Stimulated activated naive B cell treated with anti-CD40 and anti-IgM and Interleukin-4, amounts not matched to agents 10 μg/mL and 1 μg/mL and 100 μg/mL, for 72 hours (primary cell): ENCODE results near the gene SRC.
A peak's percentile ranks its signal among the peaks of the same experiment; 100 is the strongest.

Experiments used
- ATAC-seq, 2 donors: fragments of 150-1000 bp; cut with Tn5 transposase; replicated peaks; 2 replicates each; pipeline ENCODE4 v1.10.0; 2021; ENCODE audit warnings: moderate library complexity in 1 of 2
- DNase-seq: peaks from one replicate; pipeline ENCODE4 v3.0.0; 2021
- H3K27ac Mint-ChIP-seq: one replicate; pipeline ENCODE4 v1.8.0; 2022; ENCODE audit warnings: mild to moderate bottlenecking, mixed read lengths
- H3K27me3 Mint-ChIP-seq, 2 donors: one replicate each; pipeline ENCODE4 v1.8.0; 2022; ENCODE audit warnings: mixed read lengths in 2 of 2
- H3K36me3 Mint-ChIP-seq, 2 donors: one replicate each; pipeline ENCODE4 v1.8.0; 2022; ENCODE audit warnings: mixed read lengths in 2 of 2, mild to moderate bottlenecking in 1 of 2
- H3K4me1 Mint-ChIP-seq, 2 donors: one replicate each; pipeline ENCODE4 v1.8.0; 2022; ENCODE audit warnings: mixed read lengths in 2 of 2, mild to moderate bottlenecking in 1 of 2
- H3K4me3 Mint-ChIP-seq, 2 donors: one replicate each; pipeline ENCODE4 v1.8.0; 2022; ENCODE audit warnings: mild to moderate bottlenecking in 2 of 2, mixed read lengths in 2 of 2, moderate library complexity in 1 of 2
- H3K9me3 Mint-ChIP-seq, 2 donors: one replicate each; pipeline ENCODE4 v1.8.0; 2022; ENCODE audit warnings: mixed read lengths in 2 of 2, mild to moderate bottlenecking in 1 of 2

The SRC gene

DNA sequence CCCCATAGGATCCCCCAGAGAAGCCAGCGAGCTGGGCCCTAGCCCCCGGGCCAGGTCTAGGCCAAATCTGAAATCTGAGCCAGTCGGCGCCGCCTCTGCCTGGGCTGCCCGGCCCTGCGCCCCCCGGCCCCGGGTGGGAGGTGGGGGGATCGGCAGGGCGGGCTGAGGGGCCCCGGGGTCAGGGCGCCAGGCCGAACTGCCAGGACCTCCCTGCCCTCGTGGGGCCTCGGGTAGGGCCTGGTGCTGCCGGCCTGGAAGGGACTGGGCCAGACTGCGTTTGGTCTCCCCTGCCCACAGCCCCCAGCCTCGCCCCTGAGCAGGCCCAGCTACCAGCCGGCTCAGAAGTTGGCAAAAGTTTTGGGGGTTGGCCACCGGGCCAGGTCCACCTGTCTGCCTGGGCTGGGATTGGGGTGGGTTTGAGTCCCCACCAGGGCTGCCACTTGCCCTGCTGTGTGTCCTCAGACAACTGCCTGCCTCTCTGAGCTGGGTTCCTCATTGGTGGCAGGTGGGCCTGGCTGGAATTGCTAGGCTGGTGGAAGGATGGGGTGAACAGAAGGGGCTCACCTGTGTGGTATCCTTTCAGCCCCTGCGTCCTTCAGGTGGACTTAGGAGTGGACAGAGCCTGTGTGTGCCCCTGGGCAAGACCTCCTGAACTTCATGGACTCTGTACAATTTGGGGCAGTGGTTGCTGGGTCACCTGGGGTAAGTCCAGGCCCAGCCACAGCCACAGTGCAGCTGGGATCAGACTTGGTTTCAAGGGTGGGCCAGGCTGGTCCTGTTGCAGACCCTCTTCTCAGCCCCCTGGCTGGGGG is 801 bp downstream of the SRC start:
- Mint-ChIP-seq H3K9me3 (no peaks in the 10 kb centered on the region), H3K27ac (peak overlapping the region; percentile 96), H3K27me3 (no peaks in the 10 kb centered on the region), H3K4me1 (peaks cover 75 to 82% of the 10 kb centered on the region in 2 donors), H3K36me3 (peaks cover 32 to 47% of the 10 kb centered on the region in 2 donors), H3K4me3 (peak overlapping the region; percentile 76 to 81)
- DNase-seq (no peak), ATAC-seq (peak in 1 of 2 donors; percentile 4)

DNA sequence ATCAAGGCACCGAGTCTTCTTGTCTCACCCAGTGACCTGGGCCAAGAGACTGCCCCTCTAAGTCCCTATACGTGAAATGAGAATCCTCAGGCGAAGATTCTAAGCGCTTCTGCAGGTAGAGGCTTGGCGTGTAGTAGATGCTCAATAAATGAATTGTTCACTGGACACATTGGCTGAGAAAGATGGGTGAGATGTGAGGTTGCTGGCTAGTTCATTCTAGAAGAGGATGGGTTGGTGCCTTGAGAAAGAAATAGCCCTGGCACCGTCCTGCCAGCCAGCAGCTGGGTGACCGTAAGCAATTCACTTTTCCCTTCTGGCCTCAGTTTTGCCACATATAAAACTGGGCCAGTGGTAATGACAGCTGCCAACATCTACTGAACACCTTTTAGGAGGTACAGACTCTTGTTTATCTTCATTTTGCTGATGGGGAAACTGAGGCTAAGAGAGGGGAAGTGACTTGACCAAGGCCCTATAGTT is 1.4 kb downstream of the SRC start:
- peaks cover 33 to 53% of the 10 kb centered on the region in 2 donors for H3K36me3 Mint-ChIP-seq
- H3K9me3 Mint-ChIP-seq = no peaks in the 10 kb centered on the region
- H3K4me1 Mint-ChIP-seq = peaks cover 77 to 84% of the 10 kb centered on the region in 2 donors
- DNase-seq (no peak), ATAC-seq (no peak)
- peak overlapping the region; percentile 96 for H3K27ac Mint-ChIP-seq
- no peaks in the 10 kb centered on the region for H3K27me3 Mint-ChIP-seq
- peak overlapping the region; percentile 76 to 81 for H3K4me3 Mint-ChIP-seq

DNA sequence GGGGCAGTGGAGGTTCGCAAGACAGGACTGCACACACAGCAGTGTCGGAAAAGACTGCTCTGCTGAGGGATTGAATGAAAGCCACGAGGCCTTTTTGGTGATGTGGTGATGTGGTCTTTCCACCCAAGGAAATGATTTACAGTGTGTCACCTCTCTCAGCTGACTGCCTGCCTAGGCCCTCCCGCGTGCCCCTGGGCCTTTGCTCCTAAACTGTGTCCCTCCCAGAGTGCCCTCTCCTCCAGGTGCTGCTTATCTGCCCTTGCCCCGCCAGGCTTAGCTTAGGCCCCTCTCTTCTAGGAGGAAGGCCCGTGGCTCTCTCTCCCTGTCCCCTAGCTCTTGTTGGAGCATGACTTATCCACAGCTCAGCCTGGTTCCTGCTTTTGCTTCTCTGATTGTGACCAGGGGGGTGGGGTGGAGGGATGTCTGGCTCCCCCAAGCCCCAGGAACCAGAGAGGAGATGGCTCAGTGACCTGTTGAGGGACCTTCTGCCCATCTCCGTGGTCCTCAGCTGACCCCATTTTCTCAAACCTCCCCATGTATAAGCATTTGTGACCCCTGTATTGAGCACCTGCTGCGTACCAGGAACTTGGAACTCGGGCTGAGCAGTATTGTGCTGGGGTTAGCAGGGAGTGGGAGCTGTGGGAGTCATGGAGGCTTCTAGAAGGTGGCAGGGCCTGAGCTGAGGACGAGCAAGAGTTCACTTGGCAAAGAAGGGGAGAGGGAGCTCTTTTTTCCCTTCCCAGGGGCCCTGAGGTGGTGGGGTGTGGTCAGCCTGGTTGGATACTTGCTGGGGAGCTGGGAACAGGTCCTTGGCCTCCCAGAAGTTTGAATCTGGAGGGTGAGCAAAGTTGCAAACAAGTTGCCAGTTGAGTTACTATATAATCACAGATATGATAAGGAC is 2.2 kb downstream of the SRC start:
- peak; percentile 45 to 46 for ATAC-seq
- Mint-ChIP-seq H3K36me3 (peaks cover 39 to 60% of the 10 kb centered on the region in 2 donors), H3K27me3 (no peaks in the 10 kb centered on the region), H3K4me1 (peaks cover 78 to 86% of the 10 kb centered on the region in 2 donors), H3K27ac (peak overlapping the region; percentile 96), H3K9me3 (no peaks in the 10 kb centered on the region), H3K4me3 (peak overlapping the region; percentile 76 to 81)
- peak; percentile 32 for DNase-seq

DNA sequence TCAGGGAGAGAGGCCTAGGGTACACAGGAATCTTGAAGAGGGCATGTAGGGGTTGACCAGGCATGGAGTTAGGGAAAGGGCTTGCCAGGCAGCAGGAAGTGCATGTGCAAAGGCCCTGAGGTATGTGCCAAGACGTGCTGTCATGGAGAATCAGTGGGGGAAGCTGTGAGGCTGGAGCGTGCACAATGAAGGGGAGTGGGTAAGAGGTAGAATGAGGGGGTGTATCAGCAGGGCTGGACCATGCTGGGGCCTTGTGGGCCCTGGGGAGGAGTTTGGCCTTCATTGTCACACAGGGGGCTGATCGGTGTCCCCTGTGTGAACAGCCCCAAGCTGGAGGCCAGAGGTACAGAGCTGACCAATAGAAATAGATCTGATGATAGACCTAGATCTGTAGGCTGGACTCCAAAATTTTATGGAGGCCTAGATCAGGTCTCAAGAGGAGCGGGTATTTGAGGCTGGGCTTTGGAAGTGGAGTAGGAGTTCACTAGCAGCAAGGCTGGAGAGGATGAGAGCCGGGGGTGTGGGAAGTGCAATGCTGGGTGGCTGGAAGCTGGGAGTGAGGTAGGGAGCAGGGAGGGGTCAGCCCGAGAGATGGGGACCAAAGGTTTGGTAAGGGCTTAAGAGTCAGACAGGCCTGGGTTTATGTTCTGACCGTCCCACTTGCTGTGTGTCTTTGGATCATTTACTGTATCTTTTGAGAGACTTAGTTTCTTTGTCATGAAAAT is 3.0 kb downstream of the SRC start:
- H3K36me3 Mint-ChIP-seq = peaks cover 44 to 67% of the 10 kb centered on the region in 2 donors
- H3K9me3 Mint-ChIP-seq = no peaks in the 10 kb centered on the region
- peak overlapping the region; percentile 76 to 81 for H3K4me3 Mint-ChIP-seq
- ATAC-seq (no peak), DNase-seq (no peak)
- H3K27me3 Mint-ChIP-seq = no peaks in the 10 kb centered on the region
- H3K27ac Mint-ChIP-seq = peak overlapping the region; percentile 96
- H3K4me1 Mint-ChIP-seq = peaks cover 72 to 86% of the 10 kb centered on the region in 2 donors

DNA sequence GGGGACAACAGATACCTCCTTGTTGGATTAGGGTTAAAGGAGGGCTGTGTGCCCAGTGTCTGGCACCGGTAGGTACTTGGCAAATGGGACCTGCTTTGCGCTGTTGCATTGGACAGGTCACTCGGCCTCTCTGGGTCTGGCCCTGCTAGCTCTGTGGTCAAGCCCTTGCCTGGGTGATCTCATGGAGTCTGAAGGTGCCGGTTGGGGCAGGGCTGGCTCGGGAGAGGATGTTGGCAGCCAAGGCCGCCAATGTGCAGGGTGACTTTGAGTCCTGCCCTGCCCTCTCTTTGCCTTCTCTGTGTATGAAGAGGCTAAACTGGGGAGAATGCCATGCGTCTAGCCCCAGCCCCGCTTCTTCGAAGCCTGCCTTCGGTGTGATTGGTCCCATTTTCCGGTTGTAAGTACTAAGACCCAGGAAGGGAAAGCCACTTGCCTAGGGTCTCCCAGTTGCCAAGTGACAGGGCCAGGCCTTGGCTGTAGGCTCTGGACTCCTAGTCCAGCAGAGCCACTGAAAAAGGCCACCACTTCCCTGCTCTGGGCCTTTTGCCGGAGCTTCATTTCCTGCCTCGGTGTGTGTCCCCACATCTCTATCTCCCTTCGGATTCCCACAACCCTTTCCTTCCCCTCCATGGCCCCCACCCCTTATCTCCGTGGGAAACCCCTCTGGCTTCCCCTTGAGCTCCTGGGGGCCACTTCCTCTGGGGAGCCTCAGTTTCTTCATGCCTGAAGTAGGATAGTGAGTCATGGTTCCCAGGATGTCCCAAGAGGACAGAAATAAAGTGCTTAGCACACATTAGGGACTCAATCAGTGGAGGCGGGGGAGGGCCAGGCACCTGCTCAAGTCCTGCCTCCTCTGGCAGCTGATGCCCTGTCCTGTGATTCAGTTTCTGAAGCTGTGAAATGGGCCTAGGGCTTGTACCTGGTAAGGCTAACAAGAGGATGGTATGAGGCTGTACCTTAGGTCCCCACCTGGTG is 3.9 kb downstream of the SRC start:
- Mint-ChIP-seq H3K27me3 (no peaks in the 10 kb centered on the region), H3K36me3 (peaks cover 46 to 75% of the 10 kb centered on the region in 2 donors), H3K4me1 (peaks cover 67 to 86% of the 10 kb centered on the region in 2 donors), H3K4me3 (peak overlapping the region; percentile 76 to 81), H3K27ac (peak overlapping the region; percentile 96), H3K9me3 (no peaks in the 10 kb centered on the region)
- ATAC-seq (peak in 1 of 2 donors; percentile 26), DNase-seq (peak; percentile 36)

DNA sequence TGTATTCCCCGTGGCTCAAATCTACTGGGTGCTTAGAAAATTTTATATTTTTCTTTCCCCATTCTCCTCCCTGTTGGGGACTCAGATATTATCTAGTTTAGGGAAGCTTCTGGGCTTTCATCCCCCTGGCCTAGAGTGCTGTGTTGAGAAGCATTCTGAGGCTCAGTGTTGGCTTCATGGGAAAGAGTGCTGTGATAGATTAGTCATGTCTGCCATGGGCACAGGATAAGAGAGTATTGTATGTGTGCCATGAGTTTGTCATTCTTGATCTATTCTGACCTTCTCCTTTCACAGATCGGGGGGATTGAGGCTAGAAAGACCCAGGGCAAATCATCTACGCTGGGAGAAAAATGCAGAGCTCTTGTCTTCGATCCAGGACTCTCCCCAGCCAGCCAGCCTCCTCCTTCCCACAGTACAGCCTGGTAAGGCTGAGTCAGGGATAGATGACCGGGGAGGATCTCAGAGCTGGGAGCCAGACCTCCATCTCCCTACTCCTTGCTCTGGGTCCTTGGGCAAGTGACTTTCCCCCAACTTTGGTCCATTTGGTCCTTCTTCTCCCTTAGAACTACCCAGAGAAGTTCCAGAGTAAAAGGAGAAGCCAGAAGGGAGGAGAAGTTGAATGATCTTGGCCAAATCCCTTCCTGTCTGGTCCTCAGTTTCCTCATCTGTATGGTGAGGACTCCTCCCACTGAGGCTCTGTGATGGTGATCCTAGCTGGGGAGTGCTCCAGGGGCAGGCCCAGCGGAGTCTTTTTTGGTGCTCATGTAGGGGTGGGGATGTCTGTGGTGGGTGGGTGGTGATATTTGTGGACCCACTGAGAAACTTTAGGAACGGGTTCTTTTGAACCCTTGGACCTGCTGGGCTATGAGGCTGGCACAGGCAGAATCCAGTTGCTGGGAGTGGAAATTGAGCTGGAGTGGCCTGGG is 5.0 kb downstream of the SRC start:
- no peak for DNase-seq
- Mint-ChIP-seq H3K36me3 (peaks cover 52 to 85% of the 10 kb centered on the region in 2 donors), H3K4me1 (peaks cover 70 to 90% of the 10 kb centered on the region in 2 donors), H3K27ac (peak overlapping the region; percentile 96), H3K4me3 (peak overlapping the region; percentile 47 to 76), H3K9me3 (no peaks in the 10 kb centered on the region), H3K27me3 (no peaks in the 10 kb centered on the region)
- no peak for ATAC-seq

DNA sequence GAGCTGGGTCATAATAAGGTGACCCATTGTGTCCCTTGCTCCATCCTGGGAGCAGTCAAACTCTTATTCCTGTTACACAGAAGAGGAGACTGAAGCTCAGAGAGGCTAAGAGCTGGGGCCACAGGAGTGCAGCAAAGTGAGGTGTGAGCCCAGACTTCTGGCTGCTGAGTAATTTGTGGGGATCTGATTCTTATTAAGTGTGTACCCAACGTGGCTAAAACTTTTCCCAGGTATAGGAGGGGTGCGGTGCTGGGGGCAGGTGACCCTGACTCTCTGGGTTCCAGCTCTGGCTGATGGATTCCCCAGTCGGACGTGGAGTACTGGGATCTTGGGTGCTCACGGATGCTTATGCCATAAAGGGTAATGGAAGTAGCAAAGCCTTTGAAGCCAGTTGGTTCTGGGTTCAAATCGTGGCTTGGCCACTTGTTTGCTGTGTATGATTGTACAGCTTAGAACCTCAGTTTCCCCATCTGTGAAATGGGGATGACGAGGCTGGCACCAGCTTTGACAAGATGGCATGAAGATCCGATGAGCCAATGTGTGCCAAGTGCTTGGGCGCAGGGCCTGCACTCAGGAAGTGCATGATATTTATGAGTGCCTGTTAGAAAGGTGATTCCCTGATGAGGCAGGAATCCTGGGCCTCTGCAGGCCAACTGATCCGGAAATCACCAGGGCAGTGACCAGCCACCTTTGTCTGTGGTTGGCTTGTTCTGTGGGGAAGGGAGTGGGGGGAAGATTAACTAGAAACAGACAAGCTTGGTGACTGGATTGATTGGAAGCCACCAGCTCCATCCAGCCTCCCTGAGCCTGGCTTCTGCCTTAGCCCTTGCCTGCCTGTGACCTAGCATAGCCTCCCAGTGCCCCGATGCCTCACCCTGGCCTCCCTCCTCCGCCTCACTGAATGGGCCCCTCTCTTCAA is 6.0 kb downstream of the SRC start:
- Mint-ChIP-seq H3K4me1 (peaks cover 80 to 100% of the 10 kb centered on the region in 2 donors), H3K9me3 (no peaks in the 10 kb centered on the region), H3K36me3 (peaks cover 56 to 95% of the 10 kb centered on the region in 2 donors), H3K27ac (peak overlapping the region; percentile 95), H3K27me3 (no peaks in the 10 kb centered on the region), H3K4me3 (peak overlapping the region; percentile 53 to 65)
- ATAC-seq (no peak), DNase-seq (no peak)

DNA sequence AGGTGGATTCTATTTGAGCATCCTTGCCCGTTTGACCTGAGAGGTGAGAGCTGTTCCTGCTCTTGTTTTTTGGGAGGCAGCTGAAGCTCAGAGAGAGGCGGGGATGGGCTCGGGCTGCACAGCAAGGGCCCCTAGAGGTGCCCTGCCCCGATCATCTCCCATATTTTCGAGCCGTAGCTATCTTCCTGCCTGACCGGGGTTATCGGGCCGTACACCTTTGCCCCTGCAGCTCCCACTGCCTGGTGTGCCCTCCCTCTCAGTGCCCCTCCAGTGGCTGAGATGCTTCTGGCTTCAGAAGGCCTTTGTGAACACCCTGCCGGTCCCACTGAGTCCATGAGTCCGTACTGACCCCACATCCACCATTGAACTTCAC is 6.7 kb downstream of the SRC start:
- peak overlapping the region; percentile 47 to 76 for H3K4me3 Mint-ChIP-seq
- no peaks in the 10 kb centered on the region for H3K9me3 Mint-ChIP-seq
- H3K27me3 Mint-ChIP-seq = no peaks in the 10 kb centered on the region
- peak overlapping the region; percentile 95 for H3K27ac Mint-ChIP-seq
- peaks cover 81 to 100% of the 10 kb centered on the region in 2 donors for H3K4me1 Mint-ChIP-seq
- peaks cover 62 to 96% of the 10 kb centered on the region in 2 donors for H3K36me3 Mint-ChIP-seq
- ATAC-seq (no peak), DNase-seq (no peak)

DNA sequence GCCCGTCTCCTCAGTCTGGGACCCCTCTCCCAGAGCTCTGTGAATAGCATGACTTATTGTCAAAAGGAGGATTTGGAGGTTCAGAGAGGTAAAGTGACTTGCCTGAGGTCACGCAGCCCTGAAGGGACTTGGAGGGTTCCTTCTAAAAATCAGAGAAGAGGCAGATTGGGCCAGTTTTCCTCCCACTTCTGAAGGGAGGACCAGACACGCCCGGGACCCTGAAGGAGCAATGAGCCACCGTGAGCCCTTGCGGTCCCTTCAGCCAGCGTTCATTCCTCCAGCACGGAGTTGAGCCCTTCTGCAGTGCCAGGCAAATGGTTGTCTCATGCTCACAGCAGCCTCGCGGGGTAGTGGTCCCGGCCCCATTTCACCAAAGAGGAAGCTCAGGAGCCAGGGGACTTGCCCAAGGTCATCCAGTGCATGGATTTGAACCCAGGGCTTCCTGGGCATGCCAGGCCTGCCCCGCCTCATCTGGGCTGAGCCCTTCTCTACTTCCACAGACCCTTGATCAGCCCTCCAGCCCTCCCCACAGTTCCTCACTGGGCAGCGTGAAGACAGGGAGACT is 7.4 kb downstream of the SRC start:
- H3K4me1 Mint-ChIP-seq = peaks cover 80 to 100% of the 10 kb centered on the region in 2 donors
- ATAC-seq (no peak), DNase-seq (no peak)
- H3K27ac Mint-ChIP-seq = peak overlapping the region; percentile 95
- H3K9me3 Mint-ChIP-seq = no peaks in the 10 kb centered on the region
- no peaks in the 10 kb centered on the region for H3K27me3 Mint-ChIP-seq
- peak overlapping the region; percentile 47 to 76 for H3K4me3 Mint-ChIP-seq
- peaks cover 63 to 95% of the 10 kb centered on the region in 2 donors for H3K36me3 Mint-ChIP-seq

DNA sequence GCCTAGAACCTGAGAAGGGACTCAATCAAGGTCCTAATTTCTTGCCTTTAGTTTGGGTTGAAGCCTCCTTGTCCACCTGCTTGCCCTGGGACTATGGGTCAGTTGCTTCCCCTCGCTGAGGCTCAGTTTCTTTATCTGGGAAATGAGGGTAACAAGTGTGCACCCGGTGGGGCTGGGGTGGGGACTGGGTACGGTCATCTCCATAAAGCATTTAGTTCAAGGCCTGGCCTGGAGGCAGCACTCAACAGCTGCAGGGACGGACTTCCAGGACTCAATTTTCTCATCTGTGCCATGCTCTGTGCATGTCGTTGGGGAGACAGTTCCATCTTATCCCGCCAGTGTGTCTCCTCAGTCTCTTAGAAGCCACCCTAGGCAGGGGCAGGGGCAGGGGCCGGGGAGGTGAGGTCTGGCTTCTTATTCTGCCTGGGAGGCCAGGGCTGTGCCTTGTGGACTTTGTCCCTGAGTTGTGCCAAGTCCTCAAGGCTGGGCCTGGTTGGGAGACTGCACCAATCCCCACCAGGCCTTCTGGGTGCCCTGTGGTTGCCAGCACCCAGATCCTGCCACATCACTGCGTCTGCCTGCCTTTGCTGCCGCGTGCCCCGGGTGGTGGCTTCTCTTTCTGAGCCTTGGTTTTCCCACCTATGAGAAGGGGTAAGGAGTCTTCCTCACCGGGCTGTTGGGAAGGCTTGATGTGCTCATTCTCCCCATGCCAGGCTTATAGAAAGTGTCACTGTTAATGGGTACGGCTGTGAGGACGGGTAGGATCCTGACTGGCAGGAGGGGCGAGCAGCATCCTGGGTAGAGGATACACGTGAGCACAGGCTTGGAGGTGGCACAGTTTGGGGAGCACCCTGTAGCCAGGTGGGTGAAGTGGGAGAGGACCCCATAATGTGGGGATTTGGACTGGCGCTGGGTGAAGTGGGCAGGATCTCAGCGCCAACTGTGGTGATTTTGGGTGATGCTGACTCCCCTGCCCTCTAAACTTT is 8.6 kb downstream of the SRC start:
- no peaks in the 10 kb centered on the region for H3K27me3 Mint-ChIP-seq
- no peak for ATAC-seq
- H3K27ac Mint-ChIP-seq = peak overlapping the region; percentile 75
- H3K4me1 Mint-ChIP-seq = peaks cover 75 to 100% of the 10 kb centered on the region in 2 donors
- no peak for DNase-seq
- peak overlapping the region in 1 of 2 donors; percentile 53 for H3K4me3 Mint-ChIP-seq
- peaks cover 64 to 92% of the 10 kb centered on the region in 2 donors for H3K36me3 Mint-ChIP-seq
- no peaks in the 10 kb centered on the region for H3K9me3 Mint-ChIP-seq
